ENCODE measurements around the gene CD300LB.

DNA sequence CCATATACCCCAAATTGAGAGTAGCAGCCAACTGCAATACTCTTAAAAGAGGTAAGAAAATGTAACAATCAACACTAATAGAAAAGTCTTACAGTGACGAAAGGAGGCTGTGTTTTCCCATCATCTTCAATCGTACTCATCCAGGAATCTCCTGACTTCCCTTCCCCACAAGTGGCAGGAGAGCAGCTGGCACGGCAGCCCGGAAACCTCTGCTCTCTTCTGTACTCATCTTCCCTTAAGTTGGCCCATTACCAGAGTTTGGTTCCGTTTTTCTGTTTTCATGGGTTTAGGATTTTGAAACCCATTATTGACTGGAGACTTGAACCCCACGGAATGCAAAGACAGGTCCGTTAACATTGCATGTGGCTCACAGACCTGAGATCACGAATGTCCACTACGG, 47.7 kb upstream of the CD300LB start:
- TF ChIP-seq FOXA1 (IDR thresholded peaks at IDR 0.05) (no peak), BHLHE40 (IDR thresholded peaks at IDR 0.05; ENCODE audit: borderline replicate concordance) (no peak)

Measured in HEK293T (cell line).